ENCODE results near the gene UBN2.

DNA sequence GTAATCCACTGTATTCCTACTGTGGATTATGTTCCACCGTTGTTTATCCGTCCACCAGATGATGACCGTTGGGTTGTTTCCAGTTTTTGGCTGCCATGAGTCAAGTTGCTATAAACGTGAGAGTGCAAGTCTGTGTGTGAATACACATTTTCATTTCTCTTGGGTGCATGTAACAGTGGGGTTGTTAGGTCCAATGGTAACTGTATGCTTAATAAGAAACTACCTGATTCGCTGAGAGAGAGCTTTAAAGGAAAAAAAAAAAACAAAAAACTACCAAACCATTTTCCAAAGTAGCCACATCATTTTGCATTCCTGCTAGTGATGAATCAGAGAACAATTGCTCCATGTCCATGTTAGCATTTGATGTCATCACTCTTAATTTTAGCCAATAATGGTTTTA, 15.9 kb downstream of the UBN2 start:
- TF ChIP-seq, protein P1, sequence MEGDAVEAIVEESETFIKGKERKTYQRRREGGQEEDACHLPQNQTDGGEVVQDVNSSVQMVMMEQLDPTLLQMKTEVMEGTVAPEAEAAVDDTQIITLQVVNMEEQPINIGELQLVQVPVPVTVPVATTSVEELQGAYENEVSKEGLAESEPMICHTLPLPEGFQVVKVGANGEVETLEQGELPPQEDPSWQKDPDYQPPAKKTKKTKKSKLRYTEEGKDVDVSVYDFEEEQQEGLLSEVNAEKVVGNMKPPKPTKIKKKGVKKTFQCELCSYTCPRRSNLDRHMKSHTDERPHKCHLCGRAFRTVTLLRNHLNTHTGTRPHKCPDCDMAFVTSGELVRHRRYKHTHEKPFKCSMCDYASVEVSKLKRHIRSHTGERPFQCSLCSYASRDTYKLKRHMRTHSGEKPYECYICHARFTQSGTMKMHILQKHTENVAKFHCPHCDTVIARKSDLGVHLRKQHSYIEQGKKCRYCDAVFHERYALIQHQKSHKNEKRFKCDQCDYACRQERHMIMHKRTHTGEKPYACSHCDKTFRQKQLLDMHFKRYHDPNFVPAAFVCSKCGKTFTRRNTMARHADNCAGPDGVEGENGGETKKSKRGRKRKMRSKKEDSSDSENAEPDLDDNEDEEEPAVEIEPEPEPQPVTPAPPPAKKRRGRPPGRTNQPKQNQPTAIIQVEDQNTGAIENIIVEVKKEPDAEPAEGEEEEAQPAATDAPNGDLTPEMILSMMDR (IDR thresholded peaks at IDR 0.05; ENCODE audit: low read depth, low read length) = no peak
- no peak for TF ChIP-seq EZH2phosphoT487 (IDR thresholded peaks at IDR 0.05; ENCODE audit: low read depth)

All from OCI-LY3 (cell line).